NCI-H1105 (cell line): ENCODE measurements around the gene IFT27.
A peak's percentile ranks its signal among the peaks of the same experiment; 100 is the strongest.

Experiments
- DNase-seq: peaks from one replicate; lab custom pipeline; 2025; lab: John Stamatoyannopoulos, UW

IFT27 gene, protein sequence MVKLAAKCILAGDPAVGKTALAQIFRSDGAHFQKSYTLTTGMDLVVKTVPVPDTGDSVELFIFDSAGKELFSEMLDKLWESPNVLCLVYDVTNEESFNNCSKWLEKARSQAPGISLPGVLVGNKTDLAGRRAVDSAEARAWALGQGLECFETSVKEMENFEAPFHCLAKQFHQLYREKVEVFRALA

DNA sequence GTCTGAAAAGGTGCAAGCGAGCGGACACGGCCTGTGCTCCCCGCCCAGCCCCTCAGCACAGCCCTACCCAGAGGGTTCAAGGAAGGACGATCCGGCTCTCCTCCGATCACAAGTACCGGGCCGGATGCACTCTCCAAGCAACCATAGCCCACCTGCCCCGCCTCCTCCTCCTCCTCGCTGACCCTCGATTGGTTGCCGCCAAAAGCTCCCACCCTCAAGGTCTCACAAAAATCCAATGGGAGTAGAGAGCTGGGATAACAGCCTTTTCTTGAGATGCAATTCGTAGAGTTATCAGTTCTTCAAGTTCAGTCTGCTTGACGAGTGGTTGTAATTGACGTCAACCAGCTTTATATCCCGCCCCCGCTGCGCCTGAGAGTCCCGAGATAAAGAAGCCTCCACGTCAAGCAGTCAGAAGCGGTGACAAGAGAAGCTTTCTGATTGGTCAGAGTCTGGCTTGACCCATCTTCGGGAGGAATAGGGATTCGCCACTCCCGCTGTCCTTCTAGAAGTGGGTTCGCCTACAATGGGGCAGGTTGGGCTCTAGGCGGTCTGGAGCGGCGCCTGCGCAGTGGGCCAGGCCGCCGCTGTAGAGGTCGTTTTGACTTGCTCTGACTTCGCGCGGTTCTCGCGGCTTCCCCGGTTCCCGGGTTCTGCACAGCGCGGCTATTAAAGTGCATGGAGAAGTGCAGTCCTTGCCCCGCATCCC, at the start of gene IFT27:
IFT27 (minus strand) TSS at position 156 of the 706 bp plus-strand sequence. CDS start 412 bp downstream, outside the sequence.
- DNase-seq = peak; percentile 99

DNA sequence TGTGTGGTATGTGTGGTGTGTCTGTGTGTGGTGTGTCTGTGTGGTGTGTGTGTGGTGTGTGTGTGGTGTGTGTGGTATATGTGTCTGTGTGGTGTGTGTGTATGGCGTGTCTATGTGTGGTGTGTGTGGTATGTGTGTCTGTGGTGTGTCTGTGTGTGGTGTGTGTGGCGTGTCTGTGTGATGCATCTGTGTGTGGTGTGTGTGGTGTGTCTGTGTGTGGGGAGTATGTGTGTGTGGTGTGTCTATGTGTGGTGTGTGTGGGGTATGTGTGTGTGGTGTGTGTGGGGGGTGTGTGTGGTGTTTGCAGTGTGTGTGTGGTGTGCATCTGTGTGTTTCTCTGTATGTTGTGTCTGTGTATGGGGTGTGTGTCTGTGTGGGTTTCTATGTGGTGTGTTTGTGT, 48.7 kb upstream of the IFT27 start:
- DNase-seq = no peak

DNA sequence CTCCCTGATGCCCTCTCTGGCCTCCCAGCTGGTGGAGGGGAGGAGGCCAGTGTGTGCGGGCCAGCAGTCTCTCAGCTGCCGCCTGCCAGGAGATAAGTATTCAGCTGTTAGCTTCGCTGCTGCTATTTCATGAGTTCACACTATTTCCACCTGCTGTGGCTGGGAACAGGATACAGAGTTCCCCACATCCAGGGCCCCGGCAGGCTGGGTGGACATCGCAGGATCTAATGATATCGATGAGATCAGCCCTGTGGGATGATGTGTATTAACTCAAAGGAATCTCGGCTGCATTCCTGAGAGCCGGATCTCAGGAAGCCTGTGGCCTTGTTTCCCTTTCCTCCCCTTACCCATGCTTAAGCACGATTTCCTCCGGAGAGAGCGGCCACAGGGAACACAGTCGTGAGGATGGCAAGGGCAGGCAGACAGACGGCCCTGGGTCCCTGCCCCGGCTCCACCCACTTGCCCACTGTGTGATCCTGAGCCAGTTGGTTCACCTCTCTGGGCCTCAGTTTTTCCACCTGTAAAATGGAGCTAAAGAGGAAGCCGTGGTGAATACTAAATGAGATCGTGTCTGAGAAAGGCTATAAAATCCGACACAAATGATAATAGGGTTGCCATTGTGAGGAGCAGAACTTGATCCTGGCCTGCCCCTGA, 47.4 kb upstream of the IFT27 start:
- no peak for DNase-seq

DNA sequence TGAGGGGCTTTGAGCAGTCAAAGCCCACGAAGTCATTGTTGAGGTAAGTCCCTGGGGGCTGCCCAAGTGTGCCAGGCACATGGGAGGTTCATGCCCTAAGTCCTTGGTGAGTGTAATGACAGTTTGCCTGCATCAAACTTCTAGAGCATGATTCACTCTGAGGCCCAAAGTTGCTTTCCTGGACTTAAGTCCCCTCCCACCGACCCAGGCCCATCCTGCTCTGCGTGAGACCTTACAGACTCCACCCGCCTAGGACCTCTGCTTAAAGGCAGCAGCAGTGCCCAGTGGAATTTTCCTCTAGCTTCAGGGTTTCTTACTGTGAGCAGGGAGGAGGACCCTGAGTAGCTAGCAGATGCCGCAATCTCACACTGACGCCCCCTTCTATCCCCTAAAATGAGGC, 46.7 kb upstream of the IFT27 start:
- no peak for DNase-seq

DNA sequence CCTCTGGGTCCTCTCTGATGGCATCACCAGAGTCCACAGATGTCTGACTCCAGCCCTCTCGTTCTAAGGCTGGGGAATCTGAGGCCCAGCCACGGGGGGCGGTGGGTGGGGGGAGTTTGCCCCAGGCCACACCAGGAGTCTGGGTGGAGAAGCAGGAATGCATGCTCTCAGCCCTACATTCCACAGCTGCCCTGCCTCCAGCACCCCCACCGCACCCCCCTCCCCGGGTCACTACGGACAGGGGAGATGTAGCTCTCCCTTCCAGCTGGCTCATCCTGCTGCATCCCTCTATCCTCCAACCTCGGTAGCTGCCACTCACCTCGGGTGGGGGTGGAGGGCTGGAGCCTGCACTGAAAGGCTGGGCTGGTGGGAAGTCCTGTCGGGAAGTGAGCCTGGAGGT, 43.2 kb upstream of the IFT27 start:
- no peak for DNase-seq

DNA sequence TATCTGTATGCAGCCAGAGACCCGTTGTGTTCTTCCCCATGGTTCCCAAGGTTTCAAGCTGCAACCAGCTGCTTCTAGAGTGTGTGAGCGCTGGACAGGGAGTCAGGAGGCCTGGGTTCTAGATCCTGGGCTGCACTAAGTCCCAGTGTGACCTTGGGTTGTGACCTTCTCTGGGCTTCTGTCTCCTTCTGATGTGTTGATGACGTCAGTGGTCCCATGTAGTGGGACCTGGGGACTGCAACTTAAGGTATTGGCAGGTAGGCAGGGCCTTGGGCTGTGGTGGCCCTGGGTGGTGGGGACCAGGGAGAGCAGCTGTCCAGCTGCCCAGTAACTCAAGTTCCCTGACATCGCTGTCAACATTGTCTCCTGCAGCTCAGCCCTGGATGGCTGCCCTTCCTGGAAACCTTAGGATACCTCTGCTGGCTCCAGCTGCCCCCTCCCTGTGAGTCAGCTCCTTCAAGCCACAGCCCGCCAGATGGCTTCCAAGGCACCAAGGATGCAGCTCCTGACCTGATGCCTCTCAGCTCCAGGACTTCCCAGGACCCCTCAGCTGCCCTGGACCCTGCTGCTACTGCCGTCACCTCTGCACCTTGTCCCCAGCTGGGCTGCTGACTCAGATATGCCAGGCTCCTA, 42.2 kb upstream of the IFT27 start:
- no peak for DNase-seq

DNA sequence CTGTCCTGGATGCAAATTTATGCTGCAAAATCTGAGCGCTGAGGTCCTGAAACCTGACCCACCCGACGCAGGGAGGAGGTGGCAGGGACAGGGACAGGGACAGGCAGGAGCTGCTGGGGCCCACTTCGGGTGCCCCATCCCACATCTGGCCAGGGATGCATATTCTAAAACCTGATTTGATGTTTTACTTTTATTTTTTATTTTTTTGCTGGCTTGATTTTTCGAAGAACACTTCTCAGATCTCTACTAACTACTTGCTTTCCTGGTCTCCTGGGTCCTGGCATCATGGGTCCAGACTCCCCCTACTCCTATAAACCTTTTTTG, 41.6 kb upstream of the IFT27 start:
- no peak for DNase-seq

DNA sequence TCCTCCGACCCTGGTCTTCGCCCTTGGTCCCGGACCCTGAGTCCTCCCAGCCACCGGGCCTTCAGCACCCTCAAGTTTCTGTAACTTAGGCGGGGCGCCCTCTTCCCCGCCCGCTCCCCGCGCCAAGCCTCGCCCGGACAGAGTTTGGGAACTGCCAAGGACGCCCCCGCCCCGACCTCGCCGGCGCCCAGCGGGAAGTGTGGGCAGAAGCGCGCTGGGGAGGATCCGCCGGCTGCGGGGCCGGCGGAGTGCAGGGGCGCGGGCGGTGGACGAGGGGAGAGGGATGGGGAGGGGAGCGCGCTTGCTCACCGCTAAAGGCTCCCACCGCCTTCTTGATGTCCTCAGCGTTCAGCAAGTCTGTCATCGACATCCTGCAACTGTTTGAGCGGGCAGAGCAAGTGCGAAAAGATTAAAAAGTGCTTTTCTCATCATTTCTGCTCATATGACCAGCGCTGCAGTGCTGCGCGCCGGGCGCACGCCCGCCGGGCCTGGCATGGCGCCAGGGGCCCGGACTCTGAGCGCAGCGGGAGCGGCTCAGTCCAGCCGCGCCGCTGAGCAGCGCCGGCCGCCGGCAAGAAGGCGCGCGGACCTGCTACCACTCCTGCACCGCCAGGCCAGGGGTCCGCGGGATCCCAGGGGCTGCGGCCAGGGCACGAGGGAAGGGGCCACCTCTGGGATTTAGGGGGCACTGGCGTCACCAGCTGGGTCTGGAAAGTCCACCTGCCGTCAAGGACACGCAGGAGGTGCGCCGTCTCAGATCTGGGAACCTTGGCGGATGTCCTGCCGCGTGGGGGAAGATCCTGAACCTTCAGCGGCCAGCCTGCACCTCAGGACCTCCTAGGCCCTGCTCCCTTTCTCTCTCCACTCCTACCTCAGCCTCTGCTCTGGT, 41.0 kb upstream of the IFT27 start, which contains the start of gene PVALB:
PVALB (minus strand) TSS at position 400 of the 889 bp plus-strand sequence; CDS start at position 370, 30 bp downstream.
- DNase-seq = peak; percentile 40

DNA sequence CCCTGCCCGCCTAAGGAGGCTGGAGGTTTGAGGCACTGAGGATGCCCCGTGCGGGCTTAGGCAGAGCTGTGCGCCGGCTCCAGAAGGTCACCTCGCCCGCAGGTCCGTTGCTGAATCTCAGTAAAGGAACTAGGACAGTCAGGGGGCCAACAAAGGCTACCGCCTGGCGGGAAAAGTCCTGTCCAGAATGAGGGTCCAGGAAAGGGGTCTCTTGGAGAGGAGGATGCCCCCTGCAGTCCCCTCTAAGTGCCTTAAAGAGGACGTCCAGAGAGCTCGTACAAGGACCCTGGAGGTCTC, 40.4 kb upstream of the IFT27 start:
- no peak for DNase-seq

DNA sequence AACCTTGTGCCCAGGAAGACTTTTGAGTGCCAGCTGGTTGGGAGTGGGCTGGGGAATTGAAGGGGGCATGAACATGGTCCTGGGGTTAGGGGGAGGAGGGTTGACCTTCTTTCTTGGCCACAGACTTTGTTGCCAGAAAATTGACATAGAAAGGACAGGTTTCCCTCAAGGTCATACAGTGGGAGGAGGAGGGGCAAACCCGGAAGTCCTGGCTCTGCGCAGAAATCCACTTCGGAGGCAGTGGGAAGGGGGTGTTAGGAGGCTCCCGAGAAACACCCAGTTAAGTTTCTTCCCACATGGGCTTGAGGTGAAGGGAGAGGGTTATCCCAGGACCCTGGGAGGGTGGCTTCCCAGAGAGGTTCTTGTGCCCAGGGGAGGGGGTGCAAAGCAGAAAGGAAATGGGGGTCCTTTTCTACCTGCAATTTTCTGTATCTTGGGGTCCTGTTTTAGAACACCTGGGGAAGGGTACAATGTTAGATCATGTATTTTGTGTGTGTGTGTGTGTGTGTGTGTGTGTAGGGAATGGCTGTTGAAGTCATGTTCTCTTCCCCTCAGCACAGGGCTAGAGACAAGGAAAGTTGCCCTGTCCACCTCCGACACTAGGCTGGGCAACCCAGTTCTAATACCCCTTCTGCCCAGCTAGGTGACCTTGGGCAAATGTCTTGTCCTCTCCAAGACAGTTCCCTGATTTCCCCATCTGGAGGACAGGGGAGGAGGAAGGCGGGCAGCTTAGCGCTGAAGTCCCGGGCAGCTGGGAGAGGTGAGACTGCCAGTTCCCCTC, 39.8 kb upstream of the IFT27 start:
- no peak for DNase-seq

DNA sequence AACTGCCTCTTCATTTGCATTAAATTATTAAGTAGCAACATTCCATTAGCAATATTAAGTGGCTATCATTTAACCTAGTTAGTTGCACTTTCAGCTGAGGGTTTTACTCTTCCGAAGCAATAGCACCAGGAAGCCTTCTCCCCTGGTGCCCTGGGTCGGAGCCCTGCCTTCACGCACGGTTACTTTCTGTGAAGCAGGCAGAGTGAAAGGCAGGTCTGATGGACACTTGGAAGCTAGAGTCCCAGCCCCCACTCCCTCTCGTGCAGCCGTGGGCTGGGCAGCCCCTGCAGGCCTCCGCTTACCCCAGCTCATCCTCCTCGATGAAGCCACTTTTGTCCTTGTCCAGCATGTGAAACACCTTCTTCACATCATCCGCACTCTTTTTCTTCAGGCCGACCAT, 38.9 kb upstream of the IFT27 start:
- DNase-seq = no peak

DNA sequence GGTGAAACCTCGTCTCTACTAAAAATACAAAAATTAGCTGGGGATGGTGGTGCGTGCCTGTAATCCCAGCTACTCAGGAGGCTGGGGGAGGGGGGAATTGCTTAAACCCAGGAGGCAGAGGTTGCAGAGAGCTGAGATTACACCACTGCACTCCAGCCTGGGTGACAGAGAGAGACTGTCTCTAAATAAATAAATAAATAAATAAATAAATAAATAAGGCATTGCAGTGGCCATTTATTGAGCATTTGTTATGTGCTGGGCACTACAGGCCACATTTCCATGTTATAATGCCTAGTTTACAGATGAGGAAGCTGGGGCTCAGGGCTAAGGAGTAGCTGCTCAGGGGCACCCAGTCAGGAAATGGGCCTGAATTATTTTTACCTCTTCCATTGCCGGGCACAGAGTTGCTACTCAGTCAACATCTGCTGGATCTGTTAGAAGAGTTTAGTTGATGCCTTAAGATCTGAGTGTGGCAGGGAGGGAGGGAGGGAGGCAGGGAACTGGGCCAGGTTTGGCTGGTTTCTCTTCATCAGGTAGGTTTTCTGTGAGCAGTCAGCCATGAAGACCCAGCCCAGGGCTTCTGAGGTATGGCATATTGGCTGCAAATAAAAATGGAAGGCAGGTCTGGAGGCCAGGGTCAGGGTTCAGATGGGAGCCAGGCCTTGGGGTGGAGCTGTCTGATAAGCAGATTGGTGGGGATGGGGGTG, 35.3 kb upstream of the IFT27 start:
- no peak for DNase-seq

DNA sequence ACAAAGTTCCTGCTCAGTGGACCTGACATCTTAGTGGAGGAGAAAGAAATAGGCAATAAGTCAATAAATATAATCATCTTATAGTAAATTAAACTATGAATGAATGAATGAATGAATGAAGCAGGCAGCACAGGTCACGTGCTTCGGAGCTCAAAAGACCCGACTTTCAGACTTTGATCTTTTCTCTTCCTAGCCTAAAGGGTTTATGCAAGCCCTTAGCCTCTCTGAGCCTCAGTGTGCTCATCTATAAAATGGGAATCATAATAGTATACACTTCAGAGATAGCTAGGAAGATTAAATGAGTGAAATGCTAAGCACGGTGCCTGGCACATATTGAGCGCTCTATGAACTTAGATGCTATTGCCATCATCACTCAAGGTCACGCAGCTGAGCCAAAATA, 33.4 kb upstream of the IFT27 start:
- DNase-seq = no peak

DNA sequence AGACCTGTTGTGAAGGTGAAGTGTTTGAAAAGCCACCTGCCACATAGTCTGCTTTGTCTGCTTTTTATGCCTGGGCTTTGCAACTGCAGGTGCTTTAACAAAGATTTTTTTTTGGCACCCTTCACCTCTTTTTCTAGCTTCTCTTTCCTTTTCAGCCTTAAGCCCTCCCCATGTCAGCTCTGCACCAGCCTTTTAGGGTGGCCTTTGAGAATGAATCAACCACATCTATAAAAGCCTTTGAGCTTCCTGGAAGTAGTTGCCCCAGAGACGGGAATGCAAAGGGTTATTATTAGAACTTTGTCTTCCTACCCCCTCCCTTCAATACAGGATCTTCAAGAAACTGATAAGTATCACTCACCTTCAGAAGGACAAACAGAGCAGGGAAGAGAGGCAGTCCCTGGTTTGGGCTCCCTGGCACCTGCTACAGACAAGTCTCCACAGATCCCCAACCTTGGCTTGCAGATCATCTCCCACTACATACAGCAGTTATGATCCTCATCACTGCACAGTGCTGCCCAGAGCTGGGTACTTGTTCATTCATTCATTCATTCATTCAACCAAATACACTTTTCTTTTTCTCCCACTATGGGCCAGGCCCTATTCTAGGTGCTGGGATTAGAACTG, 32.9 kb upstream of the IFT27 start:
- DNase-seq = peak; percentile 85

DNA sequence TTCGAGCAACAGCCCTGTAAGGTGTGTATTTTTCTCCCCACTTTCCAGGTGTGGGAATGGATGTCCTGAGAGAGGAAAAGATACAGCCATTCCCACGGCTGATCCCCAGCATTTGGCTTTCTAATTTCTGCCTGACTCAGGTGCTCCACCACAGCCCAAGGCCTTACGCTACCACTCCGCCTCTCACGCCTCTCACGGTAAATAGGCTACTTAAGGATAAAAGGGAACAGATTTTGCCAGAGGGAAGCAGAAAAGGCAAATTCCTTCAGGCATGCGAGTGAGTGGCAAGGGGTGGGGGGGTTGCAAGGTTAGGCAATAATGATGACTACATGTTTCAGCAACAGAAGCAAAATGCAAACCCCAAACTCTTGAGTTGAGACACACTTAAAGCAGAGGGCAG, 31.7 kb upstream of the IFT27 start:
- no peak for DNase-seq

DNA sequence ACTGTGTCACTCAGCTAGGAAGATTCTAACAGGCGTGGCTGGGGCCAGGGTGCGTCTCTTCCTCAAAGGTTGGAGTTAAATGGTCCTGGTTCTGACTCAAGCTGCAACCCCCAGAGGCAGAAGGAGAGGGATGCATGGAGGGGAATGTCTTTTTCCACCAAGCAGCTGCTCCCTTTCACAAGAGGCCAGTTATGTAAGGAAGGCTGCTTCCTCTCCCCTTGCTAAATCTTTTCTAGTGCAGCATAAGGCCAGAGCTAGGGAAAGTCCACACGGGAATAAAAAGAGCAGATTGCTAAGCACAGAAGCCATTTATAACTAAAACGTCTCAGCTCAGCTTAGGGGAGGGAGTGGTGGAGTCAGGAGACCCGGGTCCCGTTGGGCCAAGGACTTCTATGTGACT, 30.9 kb upstream of the IFT27 start:
- DNase-seq = no peak

DNA sequence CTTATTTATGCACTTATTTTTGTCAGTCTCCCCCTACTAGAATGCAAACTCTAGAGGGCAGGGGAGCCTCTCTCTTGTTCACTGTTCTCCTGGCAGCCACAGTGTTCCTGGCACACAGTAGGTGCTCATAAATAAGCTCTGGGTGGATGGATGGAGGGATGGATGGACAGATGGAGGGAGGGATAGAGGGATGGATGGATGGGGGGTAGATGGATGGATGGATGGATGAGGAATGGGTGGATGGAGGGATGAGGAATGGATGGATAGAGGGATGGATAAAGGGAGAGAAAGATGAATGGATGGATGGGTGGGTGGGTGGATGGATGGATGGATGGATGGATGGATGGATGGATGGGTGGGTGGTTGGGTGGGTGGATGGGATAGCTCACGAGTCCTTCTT, 27.4 kb upstream of the IFT27 start:
- DNase-seq = no peak

DNA sequence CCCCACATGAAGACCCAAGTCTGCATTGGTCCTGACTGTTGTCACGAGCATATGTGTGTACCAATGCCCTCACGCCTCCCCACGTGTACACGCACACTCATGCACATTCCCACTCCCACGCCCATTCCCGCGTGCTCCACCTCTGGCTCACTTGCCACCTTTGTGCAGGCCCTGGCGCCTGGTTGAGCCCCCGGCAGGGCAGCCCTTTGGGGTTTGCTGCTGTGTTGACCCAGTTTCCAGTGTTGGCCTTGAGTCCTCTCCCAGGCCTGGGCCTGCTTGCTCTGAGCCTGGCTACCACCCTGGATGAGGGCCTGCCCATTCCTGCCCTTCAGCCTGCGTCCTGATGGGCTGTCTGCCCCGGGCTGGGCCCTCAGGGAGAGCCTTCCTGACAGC, 22.8 kb upstream of the IFT27 start:
- DNase-seq = no peak

DNA sequence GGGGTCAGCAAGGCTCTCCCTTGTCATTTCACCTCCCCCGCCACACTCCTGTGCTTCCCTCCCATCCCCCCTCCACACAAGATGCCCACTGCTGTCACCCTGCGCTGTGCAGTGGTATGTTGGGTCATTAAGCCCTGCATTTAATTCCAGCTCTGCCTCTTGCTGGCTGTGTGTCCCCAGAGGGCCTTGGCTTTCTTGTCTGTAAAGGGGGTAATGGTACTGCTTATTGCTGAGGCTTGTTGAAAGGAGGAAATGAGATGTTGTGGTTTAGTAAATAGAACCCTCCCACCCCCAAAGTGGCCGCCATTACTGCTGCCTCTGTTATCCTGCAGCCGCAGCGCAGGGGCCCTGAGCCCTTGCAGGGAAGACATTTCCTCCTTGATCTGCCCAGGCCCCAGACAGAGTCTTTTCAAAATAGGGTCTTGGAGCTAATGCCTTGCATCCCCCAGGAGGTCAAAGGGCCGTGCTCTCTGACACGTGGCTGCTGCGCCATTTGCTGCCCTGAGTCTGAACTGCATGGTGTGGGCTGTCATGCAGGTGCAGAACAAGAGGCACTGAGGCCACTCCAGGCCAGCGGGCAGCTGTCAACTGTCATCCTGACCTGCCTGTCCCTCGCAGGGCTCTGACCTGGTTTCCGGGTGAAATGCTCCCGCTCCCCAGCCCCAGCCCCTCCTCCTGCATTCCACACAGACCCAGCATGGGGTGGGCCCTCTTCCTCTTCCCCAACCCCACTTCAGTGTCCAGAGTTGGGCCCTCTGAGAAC, 22.2 kb upstream of the IFT27 start:
- DNase-seq = no peak

DNA sequence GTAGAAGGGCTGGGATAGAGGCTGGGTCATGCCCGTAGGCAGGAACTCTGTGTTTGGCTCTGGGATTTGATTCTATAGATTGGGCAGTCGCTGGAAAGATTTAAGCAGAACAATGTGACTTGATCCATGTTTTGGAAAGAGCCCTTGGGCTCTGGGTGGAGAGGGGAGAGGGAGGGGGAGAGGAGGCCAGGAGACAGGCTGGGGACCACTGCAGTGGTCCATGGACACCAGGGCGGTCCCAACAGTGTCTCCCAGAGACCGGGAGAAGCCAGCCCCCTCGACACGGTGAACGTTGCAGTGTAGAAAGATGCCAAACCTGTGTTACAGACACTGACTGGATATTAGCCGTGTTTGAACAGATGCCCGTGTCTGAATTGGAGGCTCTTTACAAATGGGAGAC, 21.5 kb upstream of the IFT27 start:
- DNase-seq = no peak
